ENCODE data around the gene TBX19. TPM values are rescaled to one million over a fixed set of nuclear protein-coding genes. Genes with fewer than 3 reads are reported as not detected.
A peak's percentile ranks its signal among the peaks of the same experiment; 100 is the strongest.

Gene TBX19
- total RNA-seq, 1 donor from 2014 or later = 3.1 TPM

- Histone ChIP-seq H3F3A (ENCODE audit: low read depth) (no peaks in the 10 kb centered on the region), H3K27me3 (no peaks in the 10 kb centered on the region), H4K20me1 (ENCODE audit: low read depth) (no peaks in the 10 kb centered on the region), H3K36me3 (no peaks in the 10 kb centered on the region), H3K79me2 (ENCODE audit: low read depth) (no peaks in the 10 kb centered on the region), H3K27ac (no peak overlapping the region), H3K9ac (no peak overlapping the region), H3K4me2 (no peak overlapping the region), H3K4me1 (no peaks in the 10 kb centered on the region), H3K9me3 (ENCODE audit: low read depth) (no peaks in the 10 kb centered on the region), H2AFZ (replicated peaks) (peak overlapping the region; percentile 30), H3K4me3 (no peak overlapping the region)
- peak; percentile 13 for DNase-seq (ENCODE audit: low spot score)
- no peaks in the 10 kb centered on the region for H3K36me3 Mint-ChIP-seq
- no peaks in the 10 kb centered on the region for H3K4me1 Mint-ChIP-seq
- no peaks in the 10 kb centered on the region for H3K27me3 Mint-ChIP-seq (ENCODE audit: insufficient read depth, low read depth)
- TF ChIP-seq EZH2phosphoT487 (IDR thresholded peaks at IDR 0.05) = no peak
- TF ChIP-seq, protein P1, sequence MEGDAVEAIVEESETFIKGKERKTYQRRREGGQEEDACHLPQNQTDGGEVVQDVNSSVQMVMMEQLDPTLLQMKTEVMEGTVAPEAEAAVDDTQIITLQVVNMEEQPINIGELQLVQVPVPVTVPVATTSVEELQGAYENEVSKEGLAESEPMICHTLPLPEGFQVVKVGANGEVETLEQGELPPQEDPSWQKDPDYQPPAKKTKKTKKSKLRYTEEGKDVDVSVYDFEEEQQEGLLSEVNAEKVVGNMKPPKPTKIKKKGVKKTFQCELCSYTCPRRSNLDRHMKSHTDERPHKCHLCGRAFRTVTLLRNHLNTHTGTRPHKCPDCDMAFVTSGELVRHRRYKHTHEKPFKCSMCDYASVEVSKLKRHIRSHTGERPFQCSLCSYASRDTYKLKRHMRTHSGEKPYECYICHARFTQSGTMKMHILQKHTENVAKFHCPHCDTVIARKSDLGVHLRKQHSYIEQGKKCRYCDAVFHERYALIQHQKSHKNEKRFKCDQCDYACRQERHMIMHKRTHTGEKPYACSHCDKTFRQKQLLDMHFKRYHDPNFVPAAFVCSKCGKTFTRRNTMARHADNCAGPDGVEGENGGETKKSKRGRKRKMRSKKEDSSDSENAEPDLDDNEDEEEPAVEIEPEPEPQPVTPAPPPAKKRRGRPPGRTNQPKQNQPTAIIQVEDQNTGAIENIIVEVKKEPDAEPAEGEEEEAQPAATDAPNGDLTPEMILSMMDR (IDR thresholded peaks at IDR 0.05) = no peak
- TF ChIP-seq EZH2 (IDR thresholded peaks at IDR 0.05) = no peak
- peak overlapping the region; percentile 21 for H3K27ac Mint-ChIP-seq
- no peaks in the 10 kb centered on the region for H3K9me3 Mint-ChIP-seq
- no peak overlapping the region for H3K4me3 Mint-ChIP-seq
These were observed 39.0 kb downstream of the TBX19 start for GRCh38 chr1:168319691-168320090.

DNA sequence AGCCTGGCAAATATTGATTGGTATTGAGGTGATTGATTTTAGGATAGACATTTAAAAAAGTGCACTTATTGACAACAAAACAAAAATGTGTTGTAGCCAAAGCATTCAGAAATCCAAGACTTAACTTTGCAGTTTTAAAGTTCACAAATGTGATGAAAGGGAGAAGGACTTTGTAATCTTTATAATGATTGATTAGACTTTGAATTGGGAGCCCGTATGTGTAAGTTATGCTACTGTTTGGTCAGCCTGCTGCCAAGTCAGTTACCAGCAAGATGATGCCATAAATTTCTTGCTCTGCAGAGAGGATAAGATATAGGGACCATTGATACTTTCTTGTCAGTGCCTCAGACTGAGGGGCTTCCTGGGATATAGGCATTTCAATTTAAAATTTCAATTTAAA lies 39.5 kb downstream of the TBX19 start:
- Mint-ChIP-seq H3K27me3 (ENCODE audit: insufficient read depth, low read depth) (no peaks in the 10 kb centered on the region), H3K27ac (no peak overlapping the region), H3K4me1 (no peaks in the 10 kb centered on the region), H3K36me3 (no peaks in the 10 kb centered on the region), H3K9me3 (no peaks in the 10 kb centered on the region), H3K4me3 (no peak overlapping the region)
- no peak overlapping the region for H3K4me3 ChIP-seq
- no peaks in the 10 kb centered on the region for H4K20me1 ChIP-seq (ENCODE audit: low read depth)
- no peaks in the 10 kb centered on the region for H3K36me3 ChIP-seq
- no peaks in the 10 kb centered on the region for H3K4me1 ChIP-seq
- H3K9ac ChIP-seq = no peak overlapping the region
- no peak overlapping the region for H3K27ac ChIP-seq
- no peaks in the 10 kb centered on the region for H3K79me2 ChIP-seq (ENCODE audit: low read depth)
- H3K27me3 ChIP-seq = no peaks in the 10 kb centered on the region
- no peak for DNase-seq (ENCODE audit: low spot score)
- H3F3A ChIP-seq (ENCODE audit: low read depth) = no peaks in the 10 kb centered on the region
- TF ChIP-seq, protein P1 (IDR thresholded peaks at IDR 0.05) = no peak
- TF ChIP-seq EZH2phosphoT487 (IDR thresholded peaks at IDR 0.05) (no peak), EZH2 (IDR thresholded peaks at IDR 0.05) (no peak)
- no peak overlapping the region for H2AFZ ChIP-seq (replicated peaks)
- H3K9me3 ChIP-seq (ENCODE audit: low read depth) = no peaks in the 10 kb centered on the region
- H3K4me2 ChIP-seq = no peak overlapping the region

DNA sequence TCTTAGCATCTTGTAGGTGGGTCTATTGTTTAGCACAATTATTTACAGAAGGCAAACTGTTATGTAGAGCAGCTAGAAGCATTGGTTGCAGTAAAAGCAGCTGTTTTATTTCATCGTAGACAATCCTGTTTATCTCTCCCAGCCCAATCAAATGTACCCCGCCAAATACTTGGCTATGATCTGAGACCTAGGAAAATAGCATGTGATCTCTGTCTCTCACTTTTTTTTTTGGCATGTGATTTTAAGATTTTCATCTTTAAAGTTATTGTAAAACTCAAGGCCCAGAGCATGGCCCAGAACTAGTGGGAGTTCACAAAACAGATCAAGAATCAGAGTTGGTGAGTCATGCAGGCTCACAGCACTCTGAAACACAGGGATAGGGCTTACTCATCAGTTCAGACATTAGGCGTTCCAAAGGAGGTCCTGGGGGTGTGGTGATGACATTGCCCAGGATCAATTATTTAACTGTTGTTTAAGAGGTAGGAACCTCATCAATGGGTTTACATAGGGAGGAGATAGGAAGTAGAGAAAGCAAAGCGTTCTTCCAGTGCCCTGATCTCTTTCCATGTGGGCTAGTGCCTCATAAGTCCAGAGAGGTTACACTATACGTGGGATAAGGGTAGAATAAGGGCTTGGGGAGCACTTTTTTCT lies 40.2 kb downstream of the TBX19 start:
- H2AFZ ChIP-seq (replicated peaks) = no peak overlapping the region
- H3K27me3 ChIP-seq = no peaks in the 10 kb centered on the region
- H4K20me1 ChIP-seq (ENCODE audit: low read depth) = no peaks in the 10 kb centered on the region
- H3K4me1 ChIP-seq = no peaks in the 10 kb centered on the region
- H3K4me2 ChIP-seq = no peak overlapping the region
- no peak overlapping the region for H3K4me3 ChIP-seq
- no peaks in the 10 kb centered on the region for H3K9me3 Mint-ChIP-seq
- H3K4me1 Mint-ChIP-seq = no peaks in the 10 kb centered on the region
- no peak overlapping the region for H3K27ac Mint-ChIP-seq
- no peaks in the 10 kb centered on the region for H3K79me2 ChIP-seq (ENCODE audit: low read depth)
- no peaks in the 10 kb centered on the region for H3F3A ChIP-seq (ENCODE audit: low read depth)
- no peak overlapping the region for H3K4me3 Mint-ChIP-seq
- no peak overlapping the region for H3K27ac ChIP-seq
- no peak for DNase-seq (ENCODE audit: low spot score)
- no peaks in the 10 kb centered on the region for H3K36me3 Mint-ChIP-seq
- H3K9ac ChIP-seq = no peak overlapping the region
- TF ChIP-seq, protein P1 (IDR thresholded peaks at IDR 0.05) = no peak
- TF ChIP-seq EZH2 (IDR thresholded peaks at IDR 0.05) (no peak), EZH2phosphoT487 (IDR thresholded peaks at IDR 0.05) (no peak)
- no peaks in the 10 kb centered on the region for H3K27me3 Mint-ChIP-seq (ENCODE audit: insufficient read depth, low read depth)
- no peaks in the 10 kb centered on the region for H3K9me3 ChIP-seq (ENCODE audit: low read depth)
- no peaks in the 10 kb centered on the region for H3K36me3 ChIP-seq
